Pancreas (tissue), 10 donors: Measurements from ENCODE around the gene HCLS1. TPM values are rescaled to one million over a fixed set of nuclear protein-coding genes. Genes with fewer than 3 reads are reported as not detected.

Experiments used
- ATAC-seq, 4 donors: fragments of 200-7000 bp; cut with Tn5 transposase; one replicate each; pipeline versions ENCODE4 v1.8.0 to v1.9.1; 2020; ENCODE audit warnings: mild to moderate bottlenecking in 4 of 4, moderate library complexity in 4 of 4
- DNase-seq, 6 donors: peaks; one replicate each; pipeline ENCODE4 v3.0.0-alpha.2; 2020
- FAIRE-seq: peaks from 2 replicates; lab custom pipeline; 2012; peaks lifted over from hg19 to GRCh38; lab: Jason Lieb, UNC
- H3K27ac ChIP-seq, 4 donors: fragments of 200-600 bp; sonication (generic); 1 replicate in 3 of 4; 2 replicates in 1 of 4; pipeline versions ENCODE4 v1.5.0 to v1.8.0; 2020
- H3K27me3 ChIP-seq, 4 donors: fragments of 200-600 bp; one replicate each; pipeline ENCODE4 v1.8.0; 2021
- H3K36me3 ChIP-seq, 3 donors: fragments of 200-600 bp; sonication (generic) in 1 of 3; one replicate each; pipeline versions ENCODE4 v1.5.0 to v1.8.0; 2020 to 2021
- H3K4me1 ChIP-seq, 3 donors: fragments of 200-600 bp; one replicate each; pipeline ENCODE4 v1.8.0; 2021
- H3K4me3 ChIP-seq, 4 donors: fragments of 200-600 bp; sonication (generic) in 2 of 4; one replicate each; pipeline versions ENCODE4 v1.5.0 to v1.8.0; 2020 to 2021
- H3K9me3 ChIP-seq, 4 donors: fragments of 200-600 bp; one replicate each; pipeline ENCODE4 v1.8.0; 2021
- WGBS, 2 donors: extraction: QIAGEN DNeasy Blood & Tissue Kit; methylation state at CpG; one replicate each; pipeline ENCODE4 v1.1.7; 2013; 5-methylcytosine and 5-hydroxymethylcytosine counted together
- intact Hi-C, 3 donors: fragments of 100-400 bp; cut with DNase I; formaldehyde crosslinking; loops; one replicate each; pipeline versions ENCODE4 v1.11.1 to v1.14.2; 2022
- polyA plus RNA-seq, 2 donors: library from polyadenylated mRNA; stranded (reverse); fragments of 200-250 nt; gene quantifications; one replicate each; pipeline ENCODE4 v1.2.3, GENCODE V29; 2013
- total RNA-seq, 6 donors: library from RNA; stranded (reverse); fragmentation: NEBNext Ultra II Directional in 4 of 6; extraction: Animal tissue kit (Norgen Biotek cat#: 25700) in 4 of 6; gene quantifications; one replicate each; pipeline versions ENCODE4 v1.2.1 to v1.2.4, GENCODE V29; 2021 to 2023
- TF ChIP-seq, protein P1 (sequence below), 4 donors: fragments of 200-600 bp; sonication (generic) in 3 of 4; IDR thresholded peaks; one replicate each; pipeline versions ENCODE4 v1.5.0 to v1.8.0; 2021; ENCODE audit warnings: antibody characterized with exemption in 4 of 4
- donor health status: healthy with polysubstance abuse.
- donor health status: DM: no; HTN: no; CAD: no; lungs with moderate emphysema.
- donor health status: DM: no; HTN: no; CAD: no.
- donor health status: control.
- donor health status: control.
- donor health status: Bipolar disorder and iron deficiency.
- donor health status: DM: yes; HTN: yes; CAD: no.
- donor health status: DM: no; HTN: no; CAD: no.
- donor health status: DM: no; HTN: no; CAD: no.
- donor health status: DM: yes; HTN: yes; CAD: no.

The HCLS1 gene
- total and polyA plus RNA-seq, 8 donors = 1.3 to 28.3 (median 8.4) TPM

DNA sequence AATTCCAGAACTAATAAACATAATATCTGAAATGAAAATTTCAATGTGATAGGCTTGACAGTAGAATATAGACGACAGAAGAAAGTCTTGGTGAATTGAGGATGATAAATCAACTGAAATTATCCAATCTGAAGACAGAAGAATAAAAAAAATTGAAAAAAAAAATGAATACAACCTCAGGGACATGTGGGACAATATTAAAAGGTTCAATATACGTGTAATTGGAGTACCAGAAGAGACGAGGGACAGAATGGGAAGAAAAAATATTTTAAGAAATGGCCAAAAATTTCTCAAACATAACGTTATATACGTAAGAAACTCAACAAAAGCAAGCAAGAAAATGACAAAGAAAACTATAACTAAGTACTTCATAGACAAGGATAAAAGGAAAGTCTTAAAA is 43.3 kb upstream of the HCLS1 start:
- Histone ChIP-seq H3K4me1 (no peaks in the 10 kb centered on the region), H3K4me3 (no peak overlapping the region), H3K27me3 (no peaks in the 10 kb centered on the region), H3K27ac (no peak overlapping the region), H3K9me3 (no peaks in the 10 kb centered on the region), H3K36me3 (peaks cover 0 to 16% (median 0%) of the 10 kb centered on the region in 3 donors)
- FAIRE-seq (no peak), ATAC-seq (no peak), DNase-seq (no peak)
- intact Hi-C loops = no loop called here
- WGBS, 2 donors = 98 to 99% methylated on average over 5 of the region's 5 CpGs
- TF ChIP-seq, protein P1, sequence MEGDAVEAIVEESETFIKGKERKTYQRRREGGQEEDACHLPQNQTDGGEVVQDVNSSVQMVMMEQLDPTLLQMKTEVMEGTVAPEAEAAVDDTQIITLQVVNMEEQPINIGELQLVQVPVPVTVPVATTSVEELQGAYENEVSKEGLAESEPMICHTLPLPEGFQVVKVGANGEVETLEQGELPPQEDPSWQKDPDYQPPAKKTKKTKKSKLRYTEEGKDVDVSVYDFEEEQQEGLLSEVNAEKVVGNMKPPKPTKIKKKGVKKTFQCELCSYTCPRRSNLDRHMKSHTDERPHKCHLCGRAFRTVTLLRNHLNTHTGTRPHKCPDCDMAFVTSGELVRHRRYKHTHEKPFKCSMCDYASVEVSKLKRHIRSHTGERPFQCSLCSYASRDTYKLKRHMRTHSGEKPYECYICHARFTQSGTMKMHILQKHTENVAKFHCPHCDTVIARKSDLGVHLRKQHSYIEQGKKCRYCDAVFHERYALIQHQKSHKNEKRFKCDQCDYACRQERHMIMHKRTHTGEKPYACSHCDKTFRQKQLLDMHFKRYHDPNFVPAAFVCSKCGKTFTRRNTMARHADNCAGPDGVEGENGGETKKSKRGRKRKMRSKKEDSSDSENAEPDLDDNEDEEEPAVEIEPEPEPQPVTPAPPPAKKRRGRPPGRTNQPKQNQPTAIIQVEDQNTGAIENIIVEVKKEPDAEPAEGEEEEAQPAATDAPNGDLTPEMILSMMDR (IDR thresholded peaks at IDR 0.05) = no peak

DNA sequence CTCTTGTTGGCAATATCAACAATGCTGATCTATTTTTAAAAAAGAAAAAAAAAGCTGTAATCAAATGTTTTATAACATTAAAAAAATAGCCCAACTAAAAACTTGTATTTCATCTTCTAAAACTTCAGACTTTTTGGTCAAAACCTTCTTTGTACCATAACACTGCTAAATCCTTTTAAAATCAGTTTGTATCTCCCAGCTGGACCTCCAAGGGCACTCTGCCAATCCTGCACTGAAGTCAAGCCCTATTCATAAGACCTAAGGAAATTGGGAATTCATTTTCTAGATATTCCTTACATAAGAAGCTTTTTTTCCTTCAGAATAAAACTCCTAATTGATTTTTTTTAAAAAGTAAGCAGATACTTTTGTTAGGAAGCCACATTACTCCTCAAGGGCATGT is 38.2 kb upstream of the HCLS1 start:
- peaks cover 0 to 25% (median 8%) of the 10 kb centered on the region in 3 donors for H3K36me3 ChIP-seq
- intact Hi-C loops = no loop called here
- TF ChIP-seq, protein P1 (IDR thresholded peaks at IDR 0.05) = no peak
- no peaks in the 10 kb centered on the region for H3K9me3 ChIP-seq
- no peak for DNase-seq
- no peaks in the 10 kb centered on the region for H3K27me3 ChIP-seq
- H3K4me1 ChIP-seq = no peaks in the 10 kb centered on the region
- no peak for FAIRE-seq
- no peak for ATAC-seq
- no peak overlapping the region for H3K27ac ChIP-seq
- H3K4me3 ChIP-seq = no peak overlapping the region

DNA sequence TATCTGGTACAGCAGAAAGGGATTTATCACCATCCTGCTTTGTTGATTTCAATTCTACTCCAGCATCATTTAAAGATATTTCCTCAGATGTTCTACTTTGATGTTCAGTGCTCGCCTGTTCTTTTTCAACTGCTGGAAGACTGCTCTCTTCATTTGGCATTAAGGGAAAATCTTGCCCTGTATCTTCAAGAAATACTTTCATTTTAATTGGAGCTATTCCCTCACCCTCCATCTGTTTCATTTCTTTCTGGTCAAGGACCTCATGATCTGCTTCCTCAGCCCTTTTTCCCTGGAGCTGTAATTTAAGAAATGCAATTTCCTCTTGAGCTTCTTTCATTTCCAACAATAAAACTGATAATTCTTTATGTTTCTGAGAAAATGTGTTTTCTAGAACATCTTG is 37.8 kb upstream of the HCLS1 start:
- TF ChIP-seq, protein P1 (IDR thresholded peaks at IDR 0.05) = no peak
- H3K9me3 ChIP-seq = no peaks in the 10 kb centered on the region
- H3K4me1 ChIP-seq = no peaks in the 10 kb centered on the region
- FAIRE-seq (no peak), ATAC-seq (peak in 1 of 4 donors; percentile 13), DNase-seq (no peak)
- peaks cover 0 to 25% (median 8%) of the 10 kb centered on the region in 3 donors for H3K36me3 ChIP-seq
- no peaks in the 10 kb centered on the region for H3K27me3 ChIP-seq
- no peak overlapping the region for H3K27ac ChIP-seq
- intact Hi-C loops = no loop called here
- 95 to 97% methylated on average over 1 of the region's 1 CpG for WGBS, 2 donors
- H3K4me3 ChIP-seq = no peak overlapping the region

DNA sequence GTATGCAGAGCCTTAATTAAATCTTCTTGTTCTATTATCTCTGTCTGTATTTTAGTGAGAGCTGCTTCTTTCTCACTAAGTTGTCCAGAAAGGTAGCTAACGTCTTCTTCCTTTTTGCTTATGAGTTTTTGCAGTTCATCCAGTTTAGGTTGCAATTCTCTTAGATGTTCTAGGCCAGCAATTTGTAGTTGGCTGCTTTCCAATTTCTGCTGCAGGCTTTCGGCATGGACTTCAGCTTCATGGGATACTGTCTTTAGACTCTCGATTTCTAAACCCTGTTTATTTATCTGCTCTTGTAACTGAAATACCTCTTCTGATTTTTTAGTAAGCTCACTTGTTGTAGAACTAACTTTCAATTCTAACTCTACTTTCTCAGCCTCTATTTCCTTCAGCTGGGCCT is 35.5 kb upstream of the HCLS1 start:
- ATAC-seq (no peak), DNase-seq (no peak), FAIRE-seq (no peak)
- Histone ChIP-seq H3K27me3 (no peaks in the 10 kb centered on the region), H3K36me3 (peaks cover 6 to 35% (median 20%) of the 10 kb centered on the region in 3 donors), H3K9me3 (no peaks in the 10 kb centered on the region), H3K4me3 (no peak overlapping the region), H3K4me1 (no peaks in the 10 kb centered on the region), H3K27ac (no peak overlapping the region)
- intact Hi-C loops = no loop called here
- WGBS, 2 donors = 85 to 91% methylated on average over 3 of the region's 3 CpGs
- TF ChIP-seq, protein P1 (IDR thresholded peaks at IDR 0.05) = no peak

DNA sequence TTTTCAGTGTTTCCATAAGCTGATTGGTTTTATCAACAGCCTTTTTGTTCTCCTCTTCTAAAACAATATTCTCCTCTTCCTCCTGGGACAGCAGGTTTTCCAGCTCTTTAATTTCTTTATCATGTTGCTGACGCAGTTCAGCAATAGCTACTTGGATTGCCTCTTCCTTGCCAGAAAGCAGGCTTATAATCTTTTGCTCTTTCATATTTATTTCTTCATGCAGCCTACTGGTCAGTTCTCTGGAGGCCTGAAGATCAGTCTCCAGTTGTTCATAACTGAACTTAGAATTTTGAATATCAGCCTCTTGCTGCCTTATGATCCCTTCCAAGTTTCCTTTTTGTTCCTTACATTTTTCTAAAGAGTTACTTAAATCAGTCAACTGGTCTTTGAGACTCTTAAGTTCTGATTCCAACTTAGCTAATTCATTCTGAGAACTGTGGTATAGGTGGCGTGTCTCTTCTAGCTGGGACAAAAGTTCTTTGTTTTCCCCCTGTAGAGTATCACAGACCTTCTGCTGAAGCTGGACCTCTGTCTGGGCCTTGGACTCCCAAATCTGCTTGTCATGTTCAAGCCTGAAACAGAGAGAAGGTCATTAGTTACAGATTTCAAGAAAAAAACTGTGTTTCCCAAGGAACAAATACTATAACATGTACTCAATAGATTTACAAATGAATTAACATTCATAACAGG is 31.5 kb upstream of the HCLS1 start:
- DNase-seq = no peak
- no peak for FAIRE-seq
- no peak for ATAC-seq
- no peak overlapping the region for H3K4me3 ChIP-seq
- TF ChIP-seq, protein P1 (IDR thresholded peaks at IDR 0.05) = no peak
- H3K4me1 ChIP-seq = no peaks in the 10 kb centered on the region
- no peaks in the 10 kb centered on the region for H3K27me3 ChIP-seq
- peaks cover 6 to 31% (median 16%) of the 10 kb centered on the region in 3 donors for H3K36me3 ChIP-seq
- WGBS, 2 donors = 94 to 95% methylated on average over 2 of the region's 2 CpGs
- H3K9me3 ChIP-seq = no peaks in the 10 kb centered on the region
- intact Hi-C loops = no loop called here
- H3K27ac ChIP-seq = no peak overlapping the region
